Ovary (tissue), 9 donors: Measurements from ENCODE around the gene LIPT1. TPM values are rescaled to one million over a fixed set of nuclear protein-coding genes. Genes with fewer than 3 reads are reported as not detected.

Experiments used
- DNase-seq, 5 donors: peaks; one replicate each; pipeline ENCODE4 v3.0.0-alpha.2; 2019 to 2020
- H3K27ac ChIP-seq, 2 donors: fragments of 200-600 bp; one replicate each; pipeline versions ENCODE4 v1.5.1 to v1.8.0; 2019 to 2022
- H3K27me3 ChIP-seq: fragments of 200-600 bp; one replicate; pipeline ENCODE4 v1.8.0; 2022
- H3K36me3 ChIP-seq: fragments of 200-600 bp; sonication (generic); one replicate; pipeline ENCODE4 v1.5.1; 2019
- H3K4me1 ChIP-seq: one replicate; pipeline ENCODE4 v1.8.1; 2013; ENCODE audit warnings: mild to moderate bottlenecking, moderate library complexity; ENCODE audit not compliant: insufficient read depth
- H3K4me3 ChIP-seq: fragments of 200-600 bp; sonication (generic); one replicate; pipeline ENCODE4 v1.5.1; 2017
- H3K9me3 ChIP-seq, 2 donors: fragments of 200-600 bp in 1 of 2; sonication (generic) in 1 of 2; one replicate each; pipeline versions ENCODE4 v1.5.1 to v1.8.1; 2013 to 2019; ENCODE audit warnings: mild to moderate bottlenecking in 1 of 2, moderate library complexity in 1 of 2
- CTCF ChIP-seq, 3 donors: fragments of 450-650 bp in 2 of 3; fragments of 200-600 bp in 1 of 3; IDR thresholded peaks; one replicate each; pipeline versions ENCODE4 v1.5.1 to v1.8.0; 2016 to 2022; ENCODE audit warnings: antibody characterized with exemption in 3 of 3, mild to moderate bottlenecking in 1 of 3
- EP300 ChIP-seq: sonication (generic); formaldehyde crosslinking; IDR thresholded peaks from one replicate; pipeline ENCODE4 v1.6.1; 2017; ENCODE audit warnings: antibody characterized with exemption
- POLR2A ChIP-seq: fragments of 450-650 bp; IDR thresholded peaks from one replicate; pipeline ENCODE4 v1.6.1; 2017; ENCODE audit warnings: antibody characterized with exemption, mild to moderate bottlenecking, moderate library complexity
- WGBS, 3 donors: extraction: QIAGEN DNeasy Blood & Tissue Kit in 1 of 3; methylation state at CpG; one replicate each; pipeline versions ENCODE4 v1.1.5 to v1.1.7; 2013 to 2017; 5-methylcytosine and 5-hydroxymethylcytosine counted together
- intact Hi-C, 4 donors: fragments of 100-400 bp; cut with DNase I; formaldehyde crosslinking; loops; one replicate each; pipeline versions ENCODE4 v1.11.0 to v1.15.1; 2022 to 2023
- polyA plus RNA-seq, 2 donors: library from polyadenylated mRNA; stranded (reverse); fragments of 200-250 nt in 1 of 2; fragments of 350-450 nt in 1 of 2; fragmentation: Illumina TruSeq in 1 of 2; extraction: RNeasy Lipid Tissue Mini Kit (QIAGEN cat#74804) in 1 of 2; gene quantifications; one replicate each; pipeline ENCODE4 v1.2.3, GENCODE V29; 2013 to 2014
- total RNA-seq, 7 donors: library from RNA; depleted of rRNA in 2 of 7; stranded (reverse); fragments of >200 nt in 2 of 7; fragmentation: NEBNext Ultra II Directional in 3 of 7; extraction: Animal tissue kit (Norgen Biotek cat#: 25700) in 3 of 7; gene quantifications; one replicate each; pipeline versions ENCODE4 v1.1.0 to v1.2.4, GENCODE V29; 2016 to 2023
- donor health status: DM: no; HTN: no; CAD: no; lungs with moderate emphysema.
- donor health status: DM: no; HTN: no; CAD: no.
- donor health status: Bipolar disorder and iron deficiency.
- donor health status: DM: yes; HTN: yes; CAD: no.
- donor health status: DM: no; HTN: no; CAD: no.
- donor health status: DM: yes; HTN: yes; CAD: no.

Gene LIPT1
- total and polyA plus RNA-seq, 9 donors = 6.2 to 14.6 (median 10.1) TPM

GRCh38 chr2:99166218-99166617 lies 11.5 kb downstream of the LIPT1 start:
- WGBS, 3 donors = 84 to 91% (median 88%) methylated on average over 5 of the region's 5 CpGs
- Histone ChIP-seq H3K4me3 (no peak overlapping the region), H3K36me3 (no peaks in the 10 kb centered on the region), H3K27me3 (no peaks in the 10 kb centered on the region), H3K27ac (no peak overlapping the region), H3K9me3 (no peaks in the 10 kb centered on the region), H3K4me1 (no peaks in the 10 kb centered on the region)
- TF ChIP-seq POLR2A = no peak
- no peak for TF ChIP-seq CTCF (IDR thresholded peaks at IDR 0.05)
- TF ChIP-seq EP300 = no peak
- DNase-seq = no peak
- intact Hi-C loops = no loop called here

DNA sequence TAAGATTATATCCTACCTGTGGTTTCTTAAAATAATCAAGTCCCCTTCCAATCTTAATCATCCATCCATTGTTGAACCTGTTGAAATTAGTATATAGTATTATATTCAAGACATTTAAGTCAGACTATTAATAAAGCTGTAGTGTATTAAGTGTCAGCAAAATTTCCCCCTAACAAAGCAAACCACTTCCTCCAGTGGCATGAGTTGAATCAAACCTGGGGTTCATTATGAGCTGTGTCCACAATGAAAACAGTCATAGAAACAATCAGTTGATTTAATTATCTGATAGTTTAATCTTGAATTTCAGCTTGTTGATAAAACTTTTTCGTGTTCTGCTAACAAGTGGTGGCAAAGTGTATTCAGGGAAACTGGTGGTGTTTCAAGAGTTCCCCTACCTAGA lies 14.8 kb downstream of the LIPT1 start:
- no peak overlapping the region for H3K27ac ChIP-seq
- H3K36me3 ChIP-seq = no peaks in the 10 kb centered on the region
- intact Hi-C loops = no loop called here
- 26 to 45% (median 32%) methylated on average over 1 of the region's 1 CpG for WGBS, 3 donors
- DNase-seq = no peak
- no peaks in the 10 kb centered on the region for H3K27me3 ChIP-seq
- H3K9me3 ChIP-seq = no peaks in the 10 kb centered on the region
- no peak overlapping the region for H3K4me3 ChIP-seq
- no peak for TF ChIP-seq POLR2A
- TF ChIP-seq EP300 = no peak
- no peak for TF ChIP-seq CTCF (IDR thresholded peaks at IDR 0.05)
- no peaks in the 10 kb centered on the region for H3K4me1 ChIP-seq

- intact Hi-C loops = no loop called here
- Histone ChIP-seq H3K9me3 (no peaks in the 10 kb centered on the region), H3K27ac (no peak overlapping the region), H3K4me3 (no peak overlapping the region), H3K36me3 (no peaks in the 10 kb centered on the region), H3K27me3 (no peaks in the 10 kb centered on the region), H3K4me1 (no peaks in the 10 kb centered on the region)
- 97 to 98% (median 97%) methylated on average over 8 of the region's 8 CpGs for WGBS, 3 donors
- no peak for DNase-seq
- TF ChIP-seq EP300 = no peak
- no peak for TF ChIP-seq CTCF (IDR thresholded peaks at IDR 0.05)
- no peak for TF ChIP-seq POLR2A
Measured at GRCh38 chr2:99171377-99172140, 16.8 kb downstream of the LIPT1 start.

- intact Hi-C loops = loop anchor here in 2 of 4 donors (10.0 kb wide), 2 partner anchors 154 to 304 kb away; partner anchors contain the start of genes EIF5B (in 2 of the 2) and TXNDC9 (in 2 of the 2)
- 0 to 1% (median 0%) methylated on average over 39 of the region's 39 CpGs for WGBS, 3 donors
- Histone ChIP-seq H3K9me3 (no peaks in the 10 kb centered on the region), H3K27ac (no peak within 1 kb of the TSS), H3K36me3 (no peaks in the 10 kb centered on the region), H3K4me3 (peak within 1 kb of the TSS; percentile 78), H3K4me1 (peaks cover 10% of the 10 kb centered on the region), H3K27me3 (no peaks in the 10 kb centered on the region)
- DNase-seq = peak; percentile 87 to 92 (median 91)
- TF ChIP-seq EP300 (no peak), POLR2A (peak; percentile 24)
Measured at GRCh38 chr2:99180755-99181623, 26.2 kb downstream of the LIPT1 start, which contains the start of the genes MITD1 and MRPL30. MITD1 (minus strand) TSS chr2:99181058; CDS start chr2:99180981, 77 bp downstream. MRPL30 (plus strand) TSS chr2:99181184; CDS start chr2:99186204, 5,020 bp downstream.
